A549 treated with CORT108297 at 1 μM for 4 hours (cell line): Measurements from ENCODE around the gene ZMYND12. TPM values are rescaled to one million over a fixed set of nuclear protein-coding genes. Genes with fewer than 3 reads are reported as not detected.

ENCODE experiments used
- total RNA-seq: library from RNA; stranded (reverse); fragments of 200-300 nt; extraction: Qiagen RNA extraction; gene quantifications from 5 replicates; pipeline ENCODE4 v1.2.3, GENCODE V29; 2022

Gene ZMYND12
- total RNA-seq = 0.34 to 0.58 TPM (median 0.39 TPM) in 5 replicates

GRCh38 chr1:42456010-42456753 is at the start of gene ZMYND12, which contains the start of gene PPCS:
ZMYND12 (minus strand) TSS chr1:42456022; CDS start chr1:42455997, 25 bp downstream.
PPCS (plus strand) TSS chr1:42456543; CDS start chr1:42456566, 23 bp downstream.

GRCh38 chr1:42462828-42463763 is 7.3 kb upstream of the ZMYND12 start, which contains the start of gene CCDC30:
CCDC30 (plus strand) TSS chr1:42463286; CDS start chr1:42480552, 17,266 bp downstream.

GRCh38 chr1:42380586-42381279 is 75.1 kb downstream of the ZMYND12 start, which contains the start of gene RIMKLA:
RIMKLA (plus strand) TSS chr1:42380792; CDS start chr1:42380935, 143 bp downstream.

Other genes starting within 250 kb of the ZMYND12 start
- 16.4 to 19.8 TPM (median 18.3 TPM) in 5 replicates for gene FOXJ3, start 120.8 kb downstream of the ZMYND12 start, total RNA-seq
- 0.69 to 1.2 TPM (median 0.84 TPM) in 5 replicates for gene RIMKLA, start 75.2 kb downstream of the ZMYND12 start, total RNA-seq
- gene PPCS, start 521 bp upstream of the ZMYND12 start, total RNA-seq = 34.4 to 39.2 TPM (median 36.5 TPM) in 5 replicates
- 0.39 to 0.68 TPM (median 0.59 TPM) in 5 replicates for gene CCDC30, start 7.3 kb upstream of the ZMYND12 start, total RNA-seq
- gene PPIH, start 202.4 kb upstream of the ZMYND12 start, total RNA-seq = 55.2 to 67.9 TPM (median 60.7 TPM) in 5 replicates
- gene YBX1, start 226.4 kb upstream of the ZMYND12 start, total RNA-seq = 718 to 754 TPM (median 733 TPM) in 5 replicates